NCI-H345 (cell line): Measurements from ENCODE around the gene AKAP13.

ENCODE experiments used
- DNase-seq: peaks from one replicate; lab custom pipeline; 2025; lab: John Stamatoyannopoulos, UW

The AKAP13 gene

DNA sequence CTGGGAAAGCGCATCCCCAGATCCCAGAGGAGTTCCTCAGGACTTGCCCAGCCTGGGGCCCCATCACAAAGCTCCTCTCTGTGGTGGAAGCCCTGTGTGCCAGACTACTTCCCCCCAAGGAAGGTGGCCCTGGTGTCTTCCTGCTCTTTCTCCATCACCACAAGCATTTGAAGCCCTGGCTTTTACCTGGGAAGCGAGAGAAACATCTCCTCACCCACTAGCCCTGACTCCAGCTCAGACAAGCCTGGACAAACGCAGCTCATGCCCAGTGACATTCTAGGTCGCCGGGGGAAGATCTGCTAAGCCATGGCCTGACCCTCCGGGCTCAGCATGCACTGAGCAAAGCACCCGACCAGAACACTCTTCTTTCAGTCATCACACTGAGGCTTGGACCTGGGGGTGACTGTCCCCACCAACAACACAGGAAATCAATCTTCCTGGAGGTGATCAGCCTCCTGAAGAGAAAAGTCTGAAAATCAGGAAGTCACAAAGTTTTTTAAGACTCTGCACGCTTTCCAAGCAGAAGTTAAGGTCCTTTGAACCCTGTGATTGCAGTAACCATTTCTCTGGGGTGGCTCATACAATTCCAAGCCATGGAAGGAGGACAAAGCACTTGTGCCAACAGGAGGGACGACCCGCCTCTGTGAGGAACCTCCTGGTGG, 373.5 kb downstream of the AKAP13 start:
- DNase-seq, result no peak

DNA sequence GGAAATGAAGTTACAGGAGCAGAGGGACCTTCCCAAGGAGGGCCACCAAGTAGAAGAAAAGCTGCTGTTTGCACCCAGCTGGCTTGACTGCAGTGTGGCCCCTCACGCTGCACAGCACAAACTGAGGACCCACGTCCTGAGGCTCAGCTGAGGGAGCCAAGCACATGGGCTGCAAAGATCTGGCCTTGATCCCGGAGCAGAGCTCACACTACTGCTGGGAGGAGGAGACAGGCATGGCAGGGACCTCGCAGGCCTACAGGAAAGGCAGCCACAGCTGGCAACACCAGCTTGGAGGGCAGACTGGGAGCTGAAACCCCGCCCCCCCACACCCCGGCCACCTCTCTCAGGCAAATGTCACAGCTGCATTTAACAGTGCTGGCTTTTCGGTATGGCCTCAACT, 374.6 kb downstream of the AKAP13 start:
- no peak for DNase-seq

DNA sequence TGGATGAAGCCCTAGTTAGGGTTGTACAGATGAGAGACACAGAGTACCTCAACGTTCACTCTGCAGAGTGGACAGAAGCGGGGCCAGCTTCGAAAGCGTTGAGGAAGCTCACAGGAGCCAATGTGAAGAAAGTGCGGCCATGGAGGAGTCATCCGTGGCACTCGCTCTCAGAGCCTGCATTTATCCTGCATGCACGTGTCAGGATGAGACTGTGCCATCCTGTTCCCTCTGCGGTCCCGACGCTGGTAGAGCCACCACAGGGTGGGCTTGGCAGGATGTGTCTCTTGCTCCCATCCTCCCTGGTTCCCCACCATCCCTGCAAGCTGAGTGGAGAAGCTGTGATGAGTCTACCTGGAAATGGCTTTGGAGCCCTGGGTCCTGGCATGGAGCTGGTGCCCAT, 375.1 kb downstream of the AKAP13 start:
- DNase-seq, result no peak

DNA sequence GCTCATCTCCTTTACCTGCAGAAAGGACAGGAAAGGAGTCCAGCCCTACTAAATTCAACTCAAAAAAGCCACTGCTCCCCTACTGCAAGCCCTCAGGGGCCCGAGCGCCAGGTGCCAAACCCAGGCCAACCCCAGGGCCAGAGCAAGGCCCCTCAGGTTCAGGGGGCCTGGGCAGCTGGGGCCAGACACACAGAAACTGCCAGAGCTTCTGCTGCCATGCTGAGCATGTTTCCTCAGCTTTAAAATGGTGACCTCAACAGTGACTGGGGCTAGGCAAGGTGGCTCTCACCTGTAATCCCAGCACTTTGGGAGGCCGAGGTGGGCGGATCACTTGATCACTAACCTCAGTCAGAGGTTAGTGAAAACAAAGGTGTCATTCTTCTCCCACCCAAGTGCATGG, 375.5 kb downstream of the AKAP13 start:
- no peak for DNase-seq

DNA sequence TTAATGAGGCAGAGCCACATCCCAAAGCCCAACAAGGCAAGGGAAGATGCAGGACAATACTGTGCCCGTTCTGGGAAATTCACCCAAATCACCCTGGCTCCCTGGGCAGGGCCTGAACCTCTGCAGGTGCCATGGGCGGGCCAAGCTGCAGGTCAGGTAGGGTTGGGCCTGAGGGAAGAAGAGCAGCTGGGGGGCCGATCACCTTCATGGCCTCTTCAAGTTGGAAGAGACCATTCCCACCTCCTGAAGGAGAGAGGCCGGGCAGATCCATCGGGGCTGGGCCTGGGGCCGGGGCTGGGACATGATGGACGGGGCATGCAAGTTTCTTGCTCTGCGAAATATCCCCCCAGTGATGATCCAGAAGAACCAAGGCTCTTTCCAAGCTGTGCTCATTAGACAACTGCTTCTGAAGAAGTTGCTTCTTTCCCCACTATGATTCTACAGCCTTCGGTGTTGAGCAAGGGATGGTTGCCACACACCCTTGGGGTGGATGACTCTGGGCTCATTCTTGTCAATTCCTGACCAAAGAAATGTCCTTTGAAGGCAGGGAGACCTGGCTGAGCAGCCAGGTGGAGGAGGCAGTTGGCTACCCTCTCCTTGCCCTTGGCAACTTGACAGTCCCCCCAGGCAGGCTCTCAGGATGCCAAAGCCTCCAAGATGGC, 376.1 kb downstream of the AKAP13 start:
- no peak for DNase-seq

DNA sequence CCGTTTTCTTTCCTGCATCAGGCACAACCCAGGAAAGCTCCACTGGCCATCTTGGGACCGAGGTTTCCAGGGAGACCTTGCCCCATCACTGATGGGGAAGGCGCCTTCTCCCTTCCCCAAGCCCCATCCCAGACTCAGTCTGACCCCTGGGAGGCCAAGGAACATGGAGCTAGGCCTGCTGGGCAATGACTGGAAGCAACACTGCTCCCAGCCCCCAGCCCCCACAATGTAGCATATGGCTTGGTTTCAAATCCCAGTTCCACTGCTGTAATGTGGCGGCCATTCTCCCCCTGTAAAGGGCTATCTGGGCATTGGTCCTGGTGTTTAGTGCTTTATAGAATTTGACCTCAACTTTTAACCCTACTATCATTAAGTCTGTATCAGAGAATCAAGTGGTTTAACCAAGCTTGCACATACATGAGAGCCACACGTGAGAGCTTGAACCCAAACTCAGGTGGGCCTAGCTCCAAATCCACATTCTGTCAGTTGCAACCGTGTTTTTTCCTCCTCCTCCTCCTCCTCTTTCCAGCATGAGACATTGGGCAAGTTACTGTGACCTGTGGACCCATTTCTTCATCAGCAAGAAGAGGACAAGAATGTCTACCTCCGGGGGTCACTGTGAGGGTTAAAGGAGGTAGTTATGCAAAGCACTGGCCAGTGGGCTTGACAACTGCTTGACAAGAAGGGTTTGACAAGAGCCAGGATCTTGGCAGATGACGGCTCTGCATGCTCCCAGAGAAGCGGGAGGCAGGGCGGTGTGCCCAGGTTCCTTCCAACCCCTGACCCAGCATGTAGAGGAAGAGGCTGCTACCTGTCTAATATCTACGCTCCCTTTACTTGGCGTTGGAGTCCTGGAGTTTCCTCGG, 376.9 kb downstream of the AKAP13 start:
- no peak for DNase-seq

DNA sequence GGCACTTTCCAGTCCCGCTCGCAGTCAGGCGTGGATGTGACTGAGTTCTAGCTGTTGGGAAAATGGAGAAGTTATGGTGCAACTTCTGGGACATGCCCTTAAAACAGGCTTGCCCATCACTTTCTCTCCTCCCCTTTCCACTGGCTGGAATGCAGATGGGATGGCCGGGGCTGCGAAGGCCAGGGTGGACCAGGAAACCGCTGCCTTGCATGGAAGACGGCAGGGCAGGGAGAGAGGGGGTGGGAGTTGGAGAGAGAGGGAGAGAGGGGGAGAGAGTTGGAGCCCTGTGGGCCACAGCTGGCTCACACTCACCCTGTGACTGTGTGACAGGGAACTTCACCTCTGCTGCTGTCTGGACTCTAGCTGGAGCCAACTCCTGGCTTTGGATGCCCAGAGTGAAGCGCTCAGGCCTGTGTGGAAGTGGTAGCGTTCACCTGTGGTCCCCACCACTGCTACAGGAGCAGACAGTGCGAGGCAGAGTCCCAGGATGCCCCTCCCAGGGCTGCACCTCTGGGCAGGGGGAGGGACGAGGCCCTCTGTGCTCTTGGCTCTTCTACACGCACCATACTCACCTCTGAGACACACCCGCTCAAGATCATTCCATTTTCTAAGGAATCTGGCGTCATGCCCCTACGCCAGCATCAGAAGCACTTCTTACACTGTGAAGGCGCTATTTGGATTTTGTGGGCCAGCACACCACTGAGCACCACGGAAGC, 377.7 kb downstream of the AKAP13 start:
- DNase-seq, result no peak

DNA sequence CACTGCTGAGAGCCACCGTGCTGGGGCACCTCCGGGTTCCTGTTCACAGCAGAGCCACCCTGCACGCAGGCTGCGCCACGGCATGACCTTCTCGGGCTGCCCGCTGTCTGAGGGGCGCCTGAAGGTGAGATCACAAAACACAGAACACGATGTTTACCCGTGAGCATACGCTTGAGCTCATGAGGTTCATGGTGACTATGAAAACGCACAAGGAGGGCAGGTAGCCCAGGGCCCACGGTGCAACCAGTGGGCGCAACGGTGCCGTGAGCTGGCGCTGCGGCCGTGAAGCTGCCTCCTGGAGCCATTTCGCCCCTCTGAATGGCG, 378.2 kb downstream of the AKAP13 start:
- no peak for DNase-seq

DNA sequence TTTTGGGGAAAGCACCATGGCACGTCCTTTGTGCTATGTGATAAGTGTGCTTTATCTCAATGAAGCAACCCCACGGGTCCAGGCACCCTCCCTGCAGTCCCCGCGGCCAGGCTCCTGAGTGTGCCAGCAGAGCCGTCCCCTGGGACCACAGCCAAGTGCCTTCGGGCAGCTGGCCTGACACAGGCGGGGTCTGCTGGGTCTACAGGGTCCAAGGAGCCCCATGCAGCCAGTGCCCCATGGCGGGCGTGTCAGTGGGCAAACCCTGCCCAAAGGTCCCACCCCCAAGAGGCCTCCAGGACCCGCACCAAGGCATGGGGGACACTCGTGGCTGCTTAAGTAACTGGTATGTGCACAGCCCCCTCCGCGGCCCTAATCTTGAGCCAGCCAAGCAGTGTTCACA, 379.0 kb downstream of the AKAP13 start:
- DNase-seq, result no peak

DNA sequence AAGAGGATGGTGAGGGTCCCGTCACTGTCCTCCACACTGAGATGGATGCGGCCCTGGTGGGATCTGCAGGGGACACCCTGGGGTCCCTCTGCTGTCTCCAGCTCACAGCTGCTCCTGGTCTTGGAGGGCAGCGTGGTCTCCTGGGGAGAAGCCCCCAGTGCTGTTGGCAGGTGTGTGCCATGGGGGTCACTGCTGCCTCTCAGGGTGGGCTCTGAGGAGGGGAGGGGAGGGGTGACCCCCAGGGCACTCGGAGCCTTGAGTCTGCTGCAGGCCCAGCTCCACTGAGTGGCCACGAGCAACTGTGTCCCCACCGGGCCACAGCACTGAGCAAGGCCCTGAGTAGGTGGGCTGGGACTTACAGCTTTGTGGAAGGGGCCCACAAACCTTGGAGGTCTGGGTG, 379.6 kb downstream of the AKAP13 start:
- DNase-seq, result no peak

DNA sequence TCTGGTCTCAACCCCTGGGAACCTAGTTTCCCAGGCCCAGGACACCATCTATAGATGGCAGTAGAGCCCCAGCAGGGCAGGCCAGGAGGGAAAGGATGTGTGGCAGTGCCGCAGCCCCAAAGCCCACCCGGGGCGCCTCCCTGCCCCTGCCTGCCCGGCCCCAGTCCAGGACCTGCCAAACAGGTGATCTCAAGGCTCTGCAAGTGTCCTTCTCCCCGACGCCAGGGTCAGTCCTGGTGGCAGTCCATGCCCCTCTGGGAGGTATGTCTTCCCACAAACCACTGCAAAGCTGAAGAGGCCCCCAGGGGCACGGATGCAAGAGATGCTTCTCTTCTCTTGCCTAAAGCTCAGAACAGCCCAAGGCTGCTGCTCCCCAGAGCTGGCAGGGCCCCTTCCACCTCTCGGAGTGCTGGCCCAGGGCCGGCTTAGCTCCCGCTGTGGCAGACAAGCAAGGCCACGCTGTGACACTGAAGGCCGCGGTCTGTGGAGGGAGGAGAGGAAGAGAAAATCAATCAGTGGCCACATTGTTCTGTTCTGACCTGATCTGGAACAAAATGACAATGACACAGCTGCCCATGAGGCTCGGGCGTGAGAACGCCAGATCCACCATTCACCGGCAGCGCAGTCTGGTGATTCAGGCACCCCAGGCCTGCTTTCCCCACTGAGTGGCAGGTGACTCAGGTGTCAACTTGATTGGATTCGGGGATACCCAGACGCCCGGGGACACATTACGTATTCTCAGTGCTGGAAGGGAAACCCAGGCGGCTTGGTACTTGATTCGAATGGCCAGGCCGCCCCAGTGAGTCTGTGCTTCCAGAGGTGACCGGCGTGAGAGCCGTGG, 380.3 kb downstream of the AKAP13 start:
- no peak for DNase-seq

DNA sequence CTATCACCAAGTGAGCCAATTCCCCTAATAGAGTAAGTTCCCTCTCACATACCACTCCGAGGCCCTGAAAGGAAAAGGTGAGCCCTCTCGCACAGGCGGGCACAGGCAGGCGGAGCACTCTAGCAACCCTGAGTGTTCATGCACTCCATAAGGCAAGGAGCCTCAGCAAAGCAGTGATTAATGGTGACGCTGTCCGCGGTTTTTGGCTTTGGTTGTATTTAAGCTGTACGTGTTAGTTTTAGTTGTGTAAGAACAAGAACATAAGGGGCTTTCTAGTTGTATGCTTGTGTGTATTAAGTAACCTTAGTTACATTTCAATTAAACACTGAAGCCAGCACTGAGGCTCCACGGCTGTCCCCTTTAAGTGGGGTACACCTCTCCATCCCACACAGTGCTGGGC, 381.2 kb downstream of the AKAP13 start:
- no peak for DNase-seq

DNA sequence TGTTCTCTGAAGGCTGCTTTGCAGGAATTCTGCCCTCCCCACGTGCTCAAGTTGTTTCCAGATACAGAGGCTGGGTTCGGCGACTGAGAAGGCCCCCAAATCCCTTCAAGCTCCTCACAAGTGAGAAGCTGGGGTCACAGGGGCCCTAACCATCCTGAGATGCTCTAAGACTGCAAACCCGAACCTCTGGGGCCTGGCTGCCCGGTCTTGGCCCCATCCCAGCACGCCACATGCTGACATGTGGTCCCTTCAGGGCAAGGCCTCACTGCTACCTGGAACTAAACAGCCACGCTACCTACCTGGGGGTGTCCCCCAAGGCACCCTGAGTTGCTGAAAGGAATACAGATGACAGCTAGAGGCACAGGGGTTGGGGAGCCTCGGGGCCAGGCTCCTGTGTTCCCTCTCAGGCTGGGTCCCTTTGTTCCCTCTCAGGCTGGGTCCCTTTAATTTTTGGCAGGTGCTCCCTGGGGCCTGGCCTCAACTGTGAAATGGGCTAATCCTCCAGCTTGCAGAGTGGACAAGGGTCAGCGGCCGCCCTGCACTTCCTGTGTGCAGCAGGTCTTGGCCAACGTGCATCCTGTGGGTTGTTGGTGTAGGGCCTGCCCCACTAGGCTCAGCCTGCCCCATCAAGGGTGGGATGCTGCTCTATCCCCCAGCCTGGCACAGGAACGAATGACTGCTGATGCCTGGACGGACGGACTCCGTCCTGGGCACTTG, 381.8 kb downstream of the AKAP13 start:
- no peak for DNase-seq

DNA sequence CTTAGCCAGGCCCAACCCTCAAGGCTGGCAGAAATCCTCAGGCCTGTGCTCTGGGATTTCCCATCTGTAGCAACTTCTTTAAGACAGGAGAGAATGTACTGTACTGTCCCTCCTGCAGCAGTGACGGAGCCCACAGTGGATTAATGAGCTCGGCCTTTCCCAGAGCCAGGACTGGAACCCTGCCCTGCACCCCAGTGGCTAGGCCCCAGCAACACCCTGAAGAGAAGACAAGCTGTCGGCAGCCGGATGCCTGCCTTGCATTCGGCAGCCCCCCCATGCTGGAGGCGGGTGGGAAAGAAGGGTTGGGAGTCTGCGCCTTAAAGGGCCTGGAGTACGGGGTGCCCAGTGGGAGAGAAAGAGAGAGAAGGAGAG, 382.3 kb downstream of the AKAP13 start:
- DNase-seq, result no peak

DNA sequence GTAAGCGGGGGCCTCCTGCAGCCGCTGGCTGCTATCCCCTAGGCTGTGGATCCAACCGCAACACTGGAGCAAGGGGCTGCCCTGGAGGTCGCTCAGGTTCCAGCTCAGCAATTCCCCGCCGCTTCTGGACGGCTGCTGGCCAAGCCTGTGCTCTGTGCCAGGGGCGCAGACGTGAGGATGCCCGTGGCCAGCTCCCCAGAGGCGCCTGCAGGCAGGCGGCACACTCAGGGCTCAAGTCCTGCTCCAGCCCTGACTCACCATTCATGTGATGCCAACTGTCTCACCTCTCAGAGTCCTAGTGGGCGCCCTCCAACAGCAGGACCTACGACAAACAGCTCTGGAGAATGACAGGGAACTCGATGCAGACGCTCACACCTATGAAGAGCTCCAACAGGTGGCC, 382.8 kb downstream of the AKAP13 start:
- no peak for DNase-seq

DNA sequence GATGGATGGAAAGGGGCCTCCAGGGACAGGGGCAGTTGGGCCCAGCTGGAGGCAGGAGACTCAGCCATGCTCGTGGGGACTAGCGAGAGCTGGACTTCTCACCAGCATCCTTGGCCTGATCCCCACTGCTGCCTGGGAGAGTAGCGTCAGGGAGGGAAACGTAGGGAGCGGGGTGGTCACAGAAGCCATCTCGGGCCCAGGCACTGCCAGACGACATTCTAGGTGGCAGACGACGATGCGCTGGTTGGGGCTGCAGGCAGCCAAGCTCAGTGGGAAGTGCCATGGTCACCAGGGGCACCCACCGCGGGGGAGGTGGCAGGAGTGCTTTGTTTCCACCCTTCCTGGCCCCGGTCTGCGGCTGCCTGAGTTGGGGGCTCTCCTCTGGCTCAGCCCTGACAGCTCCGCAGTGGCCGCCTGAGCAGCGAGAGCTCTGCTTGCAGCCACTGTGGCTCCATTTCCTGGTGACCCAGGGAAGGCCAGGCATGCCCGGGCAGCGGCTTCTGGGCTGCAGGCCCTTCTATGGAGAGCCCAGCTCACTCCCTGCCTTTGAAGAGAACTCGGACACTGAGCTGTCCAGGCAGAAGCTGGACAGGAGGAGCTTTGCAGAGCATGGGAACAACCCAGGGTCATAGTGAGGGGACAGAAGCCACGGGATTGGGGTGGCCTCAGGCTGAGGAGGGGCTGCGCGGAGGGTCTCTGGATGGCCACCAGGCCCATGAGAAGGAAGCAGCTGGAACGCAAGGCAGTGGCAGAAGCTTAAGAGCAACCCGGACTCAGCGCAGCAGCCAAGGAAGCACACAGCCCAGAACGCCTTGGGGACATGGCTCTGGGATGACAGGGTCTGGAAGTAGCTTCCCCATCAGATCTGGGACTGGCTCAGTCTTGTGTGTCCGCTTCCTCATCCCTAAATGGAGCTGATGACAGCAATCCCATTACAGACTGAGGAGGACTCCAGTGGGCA, 383.6 kb downstream of the AKAP13 start:
- DNase-seq, result no peak

DNA sequence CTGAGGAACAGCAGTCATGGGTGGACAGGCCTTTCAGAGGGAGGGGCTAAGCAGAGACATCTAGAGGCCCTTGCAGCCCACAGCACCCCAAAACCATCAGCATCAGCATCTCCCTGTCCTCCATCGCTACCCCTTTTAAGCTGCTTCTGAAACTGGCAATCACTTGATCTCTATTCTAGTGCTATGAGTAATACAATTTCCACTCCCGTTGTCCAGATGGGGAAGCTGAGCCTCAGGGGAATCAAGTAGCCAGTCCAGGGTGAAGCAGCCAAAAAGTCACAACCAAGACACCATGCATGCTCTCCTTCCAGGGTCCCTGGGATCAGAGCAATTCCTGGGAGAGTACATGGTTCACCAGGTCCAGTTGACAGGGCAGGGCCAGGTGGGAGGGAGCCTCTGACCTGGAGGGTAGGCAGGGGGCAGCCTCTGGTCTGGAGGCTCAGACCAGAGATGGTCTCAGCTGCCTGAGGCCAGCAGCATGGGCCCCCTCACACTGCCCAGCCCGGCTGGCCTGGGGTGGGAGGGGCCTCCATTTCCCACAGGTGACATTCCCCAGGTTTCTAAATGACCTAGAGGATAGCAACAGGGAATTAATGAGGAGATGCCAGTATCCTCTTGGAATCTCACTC, 384.4 kb downstream of the AKAP13 start:
- DNase-seq, result no peak

DNA sequence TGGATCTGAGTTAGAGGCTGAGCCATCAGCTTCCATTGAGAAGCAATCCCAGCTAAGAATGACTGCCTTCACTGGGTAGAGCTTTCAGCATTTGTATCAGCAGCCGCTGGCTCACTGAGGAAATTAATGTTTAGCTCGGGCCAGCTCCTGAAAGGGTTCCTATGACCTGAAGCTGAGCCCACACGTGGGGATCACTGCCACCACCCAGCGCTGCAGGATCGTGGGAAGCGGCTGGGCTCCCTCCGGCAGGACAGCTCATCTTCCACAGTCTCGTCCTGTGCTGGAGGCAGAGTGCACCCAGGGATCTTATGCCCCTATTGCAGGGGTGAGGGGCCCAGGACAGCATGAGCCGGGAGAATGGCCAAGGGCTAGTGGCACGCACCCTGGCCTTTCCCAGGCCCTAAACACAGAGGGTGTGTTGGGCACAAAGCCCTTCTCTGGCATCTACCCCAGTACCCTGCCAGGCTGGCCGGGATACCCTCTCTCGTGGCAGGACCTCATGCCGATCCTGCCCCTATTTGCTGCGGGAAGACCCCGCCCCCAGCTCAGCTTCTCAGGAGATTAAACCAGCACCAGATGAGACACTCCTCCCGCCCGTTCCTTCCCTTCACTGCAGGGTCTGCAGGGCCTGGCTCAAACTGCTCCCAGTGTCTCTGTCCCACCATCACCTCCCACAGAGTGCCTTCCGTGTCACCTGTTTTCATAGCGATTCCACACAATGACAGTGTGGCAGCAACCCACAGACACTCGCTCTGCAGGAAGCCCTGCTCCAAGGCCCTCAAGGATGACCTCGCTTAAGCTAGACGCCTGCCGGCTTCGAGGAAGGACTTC, 385.8 kb downstream of the AKAP13 start:
- no peak for DNase-seq
